Lung (tissue), 12 donors: ENCODE data around the gene KIF5C. TPM values are rescaled to one million over a fixed set of nuclear protein-coding genes. Genes with fewer than 3 reads are reported as not detected.

Experiments
- ATAC-seq: fragments of 200-7000 bp; cut with Tn5 transposase; one replicate; pipeline ENCODE4 v1.9.1; 2020; ENCODE audit warnings: moderate number of reproducible peaks; ENCODE audit not compliant: insufficient read depth, low FRiP score
- DNase-seq, 3 donors: peaks; one replicate each; pipeline ENCODE4 v3.0.0-alpha.2; 2013 to 2017
- H3K27ac ChIP-seq, 2 donors: one replicate each; pipeline ENCODE4 v1.5.1; 2013; ENCODE audit warnings: mild to moderate bottlenecking in 2 of 2, moderate library complexity in 2 of 2, control low read depth in 1 of 2, inconsistent platforms in 1 of 2, low read depth in 1 of 2, low read length in 1 of 2
- H3K27me3 ChIP-seq, 3 donors: one replicate each; pipeline ENCODE4 v1.5.1; 2013; ENCODE audit warnings: low read length in 2 of 3; ENCODE audit not compliant: control insufficient read depth in 3 of 3, insufficient read depth in 3 of 3
- H3K36me3 ChIP-seq, 4 donors: one replicate each; pipeline ENCODE4 v1.5.1; 2013; ENCODE audit warnings: low read length in 4 of 4, mild to moderate bottlenecking in 1 of 4, moderate library complexity in 1 of 4; ENCODE audit not compliant: control insufficient read depth in 4 of 4, insufficient read depth in 4 of 4
- H3K4me1 ChIP-seq, 5 donors: one replicate each; pipeline ENCODE4 v1.5.1; 2013; ENCODE audit warnings: low read length in 5 of 5, mild to moderate bottlenecking in 2 of 5, moderate library complexity in 1 of 5; ENCODE audit not compliant: control insufficient read depth in 5 of 5, insufficient read depth in 5 of 5
- H3K4me3 ChIP-seq: one replicate; pipeline ENCODE4 v1.5.1; 2013; ENCODE audit warnings: mild to moderate bottlenecking, control low read depth, moderate library complexity
- H3K9ac ChIP-seq, 2 donors: one replicate each; pipeline ENCODE4 v1.5.1; 2013; ENCODE audit warnings: low read length in 2 of 2, control low read depth in 1 of 2; ENCODE audit not compliant: insufficient read depth in 1 of 2
- H3K9me3 ChIP-seq, 4 donors: one replicate each; pipeline ENCODE4 v1.5.1; 2013; ENCODE audit warnings: low read length in 3 of 4, mild to moderate bottlenecking in 1 of 4, moderate library complexity in 1 of 4; ENCODE audit not compliant: control insufficient read depth in 4 of 4, insufficient read depth in 3 of 4
- CTCF ChIP-seq: IDR thresholded peaks from 2 replicates; pipeline ENCODE4 v1.5.1; 2012; ENCODE audit warnings: mild to moderate bottlenecking; ENCODE audit errors: control extremely low read depth, extremely low read depth
- WGBS, 2 donors: extraction: QIAGEN DNeasy Blood & Tissue Kit; methylation state at CpG; one replicate each; pipeline ENCODE4 v1.1.7; 2013; 5-methylcytosine and 5-hydroxymethylcytosine counted together
- polyA plus RNA-seq, 2 donors: library from polyadenylated mRNA; stranded (reverse); fragments of 200-250 nt; gene quantifications; one replicate each; pipeline ENCODE4 v1.2.1, GENCODE V29; 2013
- total RNA-seq, 2 donors: library from RNA; depleted of rRNA in 1 of 2; stranded (reverse); fragments of >200 nt in 1 of 2; gene quantifications; one replicate each; pipeline ENCODE4 v1.2.1, GENCODE V29; 2014 to 2021
- donor health status: control.
- donor health status: control.
- donor health status: Bipolar disorder and iron deficiency.
- donor health status: healthy.
- donor health status: DM: yes; HTN: yes; CAD: no.

The KIF5C gene
- total and polyA plus RNA-seq, 4 donors, result 0.22 to 1.4 (median 0.49) TPM

GRCh38 chr2:149012545-149012944 is 137.5 kb downstream of the KIF5C start:
- no peaks in the 10 kb centered on the region for H3K27me3 ChIP-seq

GRCh38 chr2:149015501-149015900 is 140.5 kb downstream of the KIF5C start:
- Histone ChIP-seq H3K27ac (no peak overlapping the region), H3K27me3 (no peaks in the 10 kb centered on the region), H3K9ac (no peak overlapping the region), H3K36me3 (no peaks in the 10 kb centered on the region), H3K4me3 (no peak overlapping the region), H3K4me1 (peaks cover 0 to 11% (median 0%) of the 10 kb centered on the region in 5 donors), H3K9me3 (no peaks in the 10 kb centered on the region)
- ATAC-seq (no peak), DNase-seq (no peak)
- WGBS, 2 donors, result 95 to 100% methylated on average over 1 of the region's 1 CpG
- no peak for TF ChIP-seq CTCF

More at GRCh38 chr2:149012545-149012944, 137.5 kb downstream of the KIF5C start:
- Histone ChIP-seq H3K27ac (no peak overlapping the region), H3K36me3 (no peaks in the 10 kb centered on the region), H3K9ac (no peak overlapping the region), H3K4me1 (no peaks in the 10 kb centered on the region), H3K9me3 (no peaks in the 10 kb centered on the region), H3K4me3 (no peak overlapping the region)
- no peak for DNase-seq
- WGBS, 2 donors, result 75 to 83% methylated on average over 9 of the region's 9 CpGs
- no peak for TF ChIP-seq CTCF
- no peak for ATAC-seq

- ATAC-seq (no peak), DNase-seq (no peak)
- no peak for TF ChIP-seq CTCF
- Histone ChIP-seq H3K27me3 (no peaks in the 10 kb centered on the region), H3K27ac (no peak overlapping the region), H3K9ac (no peak overlapping the region), H3K9me3 (no peaks in the 10 kb centered on the region), H3K4me3 (no peak overlapping the region), H3K36me3 (no peaks in the 10 kb centered on the region), H3K4me1 (peaks cover 0 to 11% (median 0%) of the 10 kb centered on the region in 5 donors)
- 92% methylated on average over 4 of the region's 4 CpGs for WGBS, 2 donors
Observed at GRCh38 chr2:149015926-149016563, 141.0 kb downstream of the KIF5C start.
